ENCODE measurements around the gene PHLPP1. TPM values are rescaled to one million over a fixed set of nuclear protein-coding genes. Genes with fewer than 3 reads are reported as not detected.

PHLPP1 gene
- total and polyA plus RNA-seq, 9 of the 15 experiments (the other 6 are each of a cell fraction or from before 2014, with no cell fraction given), result 0.56 to 9.0 (median 4.5) TPM

DNA sequence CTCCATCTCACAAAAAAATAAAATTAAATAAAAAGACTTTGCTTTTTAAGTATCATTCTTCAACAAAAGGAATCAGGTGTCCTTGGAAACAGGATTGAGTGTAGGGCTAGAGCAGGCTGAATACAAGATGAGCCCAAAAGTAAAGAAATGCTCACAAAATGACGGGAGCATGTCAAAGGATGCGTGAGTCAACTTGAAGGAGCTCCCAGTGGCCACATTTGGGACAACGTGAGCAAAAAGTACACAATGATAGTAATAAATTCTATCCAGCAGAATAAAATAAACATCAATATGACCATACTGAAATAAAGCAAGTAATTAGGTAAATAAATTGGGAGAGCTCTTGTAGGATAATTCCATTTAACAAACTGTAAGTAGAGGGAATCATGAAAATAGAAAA is 220.7 kb downstream of the PHLPP1 start:
- Histone ChIP-seq H3K9ac (ENCODE audit: insufficient read depth in 1 of 2, low read depth in 2 of 2, low read length in 2 of 2) (no peak overlapping the region), H3K4me3 (no peak overlapping the region), H3K79me2 (ENCODE audit: control insufficient read depth, insufficient read depth, low read length) (no peaks in the 10 kb centered on the region), H3K9me1 (ENCODE audit: control insufficient read depth, insufficient read depth, low read length) (no peaks in the 10 kb centered on the region), H3K4me2 (ENCODE audit: insufficient read depth, low read length) (no peak overlapping the region), H3K27me3 (ENCODE audit: control insufficient read depth in 2 of 2, insufficient read depth in 2 of 2, low read length in 2 of 2) (no peaks in the 10 kb centered on the region), H2AFZ (ENCODE audit: low read depth, low read length) (no peak overlapping the region), H3K4me1 (replicated peaks in 1 of 2; ENCODE audit: control insufficient read depth in 2 of 2, insufficient read depth in 2 of 2, low read length in 2 of 2) (peaks cover 0 to 4% of the 10 kb centered on the region in 2 experiments; a peak in 3 of 5 replicates), H3K27ac (ENCODE audit: extremely low read depth, low read depth, low read length) (no peak overlapping the region), H3K9me3 (replicated peaks; ENCODE audit: control insufficient read depth, insufficient read depth, low read depth, low read length) (no peaks in the 10 kb centered on the region), H4K20me1 (replicated peaks; ENCODE audit: control insufficient read depth, insufficient read depth, low read length) (no peaks in the 10 kb centered on the region), H3K36me3 (ENCODE audit: control insufficient read depth, insufficient read depth, low read length) (no peaks in the 10 kb centered on the region)
- no TSS peak for BruUV-seq (replicated peaks)
- intact Hi-C loops (cut with micrococcal nuclease), result loop anchor here (5.0 kb wide), 1 partner anchor 219 kb away; the partner anchor contains the start of gene PHLPP1
- CTCF ChIA-PET (ENCODE audit: low intra/inter-chr PET ratio), result no interaction called here
- 78% methylated on average over 3 of the region's 3 CpGs for WGBS (ENCODE audit: insufficient coverage, low coverage, missing lambda C conversion rate)
- POLR2A ChIA-PET, result no interaction called here
- DNase-seq (ENCODE audit: extremely low read depth in 1 of 4, low spot score in 3 of 4), result peak in 1 of 4 experiments; percentile 3
- in situ Hi-C loops (cut with MboI), result no loop called here
- ATAC-seq, result no peak
- FAIRE-seq, result no peak
- no peak for TF ChIP-seq CBFA2T3 (IDR thresholded peaks at IDR 0.05)
- TF ChIP-seq, protein P1, sequence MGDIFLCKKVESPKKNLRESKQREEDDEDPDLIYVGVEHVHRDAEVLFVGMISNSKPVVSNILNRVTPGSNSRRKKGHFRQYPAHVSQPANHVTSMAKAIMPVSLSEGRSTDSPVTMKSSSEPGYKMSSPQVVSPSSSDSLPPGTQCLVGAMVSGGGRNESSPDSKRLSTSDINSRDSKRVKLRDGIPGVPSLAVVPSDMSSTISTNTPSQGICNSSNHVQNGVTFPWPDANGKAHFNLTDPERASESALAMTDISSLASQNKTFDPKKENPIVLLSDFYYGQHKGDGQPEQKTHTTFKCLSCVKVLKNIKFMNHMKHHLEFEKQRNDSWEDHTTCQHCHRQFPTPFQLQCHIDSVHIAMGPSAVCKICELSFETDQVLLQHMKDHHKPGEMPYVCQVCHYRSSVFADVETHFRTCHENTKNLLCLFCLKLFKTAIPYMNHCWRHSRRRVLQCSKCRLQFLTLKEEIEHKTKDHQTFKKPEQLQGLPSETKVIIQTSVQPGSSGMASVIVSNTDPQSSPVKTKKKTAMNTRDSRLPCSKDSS (IDR thresholded peaks at IDR 0.05; ENCODE audit: low read depth, partially characterized antibody), result no peak
- no peak for TF ChIP-seq POLR2B (IDR thresholded peaks at IDR 0.05; ENCODE audit: low read depth, partially characterized antibody)
- TF ChIP-seq, protein P2, sequence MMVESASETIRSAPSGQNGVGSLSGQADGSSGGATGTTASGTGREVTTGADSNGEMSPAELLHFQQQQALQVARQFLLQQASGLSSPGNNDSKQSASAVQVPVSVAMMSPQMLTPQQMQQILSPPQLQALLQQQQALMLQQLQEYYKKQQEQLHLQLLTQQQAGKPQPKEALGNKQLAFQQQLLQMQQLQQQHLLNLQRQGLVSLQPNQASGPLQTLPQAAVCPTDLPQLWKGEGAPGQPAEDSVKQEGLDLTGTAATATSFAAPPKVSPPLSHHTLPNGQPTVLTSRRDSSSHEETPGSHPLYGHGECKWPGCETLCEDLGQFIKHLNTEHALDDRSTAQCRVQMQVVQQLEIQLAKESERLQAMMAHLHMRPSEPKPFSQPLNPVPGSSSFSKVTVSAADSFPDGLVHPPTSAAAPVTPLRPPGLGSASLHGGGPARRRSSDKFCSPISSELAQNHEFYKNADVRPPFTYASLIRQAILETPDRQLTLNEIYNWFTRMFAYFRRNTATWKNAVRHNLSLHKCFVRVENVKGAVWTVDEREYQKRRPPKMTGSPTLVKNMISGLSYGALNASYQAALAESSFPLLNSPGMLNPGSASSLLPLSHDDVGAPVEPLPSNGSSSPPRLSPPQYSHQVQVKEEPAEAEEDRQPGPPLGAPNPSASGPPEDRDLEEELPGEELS (CRISPR knock-in tag; IDR thresholded peaks at IDR 0.05; ENCODE audit: borderline replicate concordance), result no peak
- TF ChIP-seq, protein P3, sequence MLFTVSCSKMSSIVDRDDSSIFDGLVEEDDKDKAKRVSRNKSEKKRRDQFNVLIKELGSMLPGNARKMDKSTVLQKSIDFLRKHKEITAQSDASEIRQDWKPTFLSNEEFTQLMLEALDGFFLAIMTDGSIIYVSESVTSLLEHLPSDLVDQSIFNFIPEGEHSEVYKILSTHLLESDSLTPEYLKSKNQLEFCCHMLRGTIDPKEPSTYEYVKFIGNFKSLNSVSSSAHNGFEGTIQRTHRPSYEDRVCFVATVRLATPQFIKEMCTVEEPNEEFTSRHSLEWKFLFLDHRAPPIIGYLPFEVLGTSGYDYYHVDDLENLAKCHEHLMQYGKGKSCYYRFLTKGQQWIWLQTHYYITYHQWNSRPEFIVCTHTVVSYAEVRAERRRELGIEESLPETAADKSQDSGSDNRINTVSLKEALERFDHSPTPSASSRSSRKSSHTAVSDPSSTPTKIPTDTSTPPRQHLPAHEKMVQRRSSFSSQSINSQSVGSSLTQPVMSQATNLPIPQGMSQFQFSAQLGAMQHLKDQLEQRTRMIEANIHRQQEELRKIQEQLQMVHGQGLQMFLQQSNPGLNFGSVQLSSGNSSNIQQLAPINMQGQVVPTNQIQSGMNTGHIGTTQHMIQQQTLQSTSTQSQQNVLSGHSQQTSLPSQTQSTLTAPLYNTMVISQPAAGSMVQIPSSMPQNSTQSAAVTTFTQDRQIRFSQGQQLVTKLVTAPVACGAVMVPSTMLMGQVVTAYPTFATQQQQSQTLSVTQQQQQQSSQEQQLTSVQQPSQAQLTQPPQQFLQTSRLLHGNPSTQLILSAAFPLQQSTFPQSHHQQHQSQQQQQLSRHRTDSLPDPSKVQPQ (CRISPR knock-in tag; IDR thresholded peaks at IDR 0.05; ENCODE audit: borderline replicate concordance), result no peak
